Activated gamma-delta T cell treated with anti-CD3 and anti-CD28 coated beads, Interleukin-2, amount 50 U/mL, for 16 hours (primary cell): Measurements from ENCODE around the gene FIG4.
"Not testable (repeated sequence)": the region's sequence is repeated elsewhere in the genome, so short reads cannot be mapped to it uniquely, and the experiment has no call there.

Experiments used
- DNase-seq: peaks from one replicate; pipeline ENCODE4 v3.0.0-alpha.2; 2020; ENCODE audit warnings: low read depth

Gene FIG4

GRCh38 chr6:109702791-109703190, 11.7 kb downstream of the FIG4 start:
- DNase-seq = no peak

GRCh38 chr6:109705258-109705657, 14.2 kb downstream of the FIG4 start:
- DNase-seq = peak; percentile 58

DNA sequence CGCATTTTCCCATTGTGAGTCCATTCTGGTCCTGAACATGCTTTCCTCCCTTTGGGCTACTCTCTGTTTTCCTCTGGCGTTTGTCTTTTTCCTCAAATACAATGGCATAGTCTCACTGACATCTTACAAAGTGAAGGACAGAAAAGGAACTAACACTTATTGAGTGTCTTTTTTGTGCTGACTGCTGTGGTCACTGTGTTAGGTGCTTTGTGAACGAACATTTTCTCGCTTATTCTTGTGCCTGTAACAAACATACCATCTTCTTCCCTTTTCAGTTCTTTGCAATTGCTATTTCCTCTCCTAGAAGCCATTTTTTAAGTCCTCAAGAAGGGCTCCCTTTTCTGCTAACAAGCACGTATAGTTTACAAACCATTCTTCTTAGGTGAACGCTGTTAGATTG, 15.4 kb downstream of the FIG4 start:
- no peak for DNase-seq

GRCh38 chr6:109708099-109708498, 17.0 kb downstream of the FIG4 start:
- DNase-seq = not testable (repeated sequence)

DNA sequence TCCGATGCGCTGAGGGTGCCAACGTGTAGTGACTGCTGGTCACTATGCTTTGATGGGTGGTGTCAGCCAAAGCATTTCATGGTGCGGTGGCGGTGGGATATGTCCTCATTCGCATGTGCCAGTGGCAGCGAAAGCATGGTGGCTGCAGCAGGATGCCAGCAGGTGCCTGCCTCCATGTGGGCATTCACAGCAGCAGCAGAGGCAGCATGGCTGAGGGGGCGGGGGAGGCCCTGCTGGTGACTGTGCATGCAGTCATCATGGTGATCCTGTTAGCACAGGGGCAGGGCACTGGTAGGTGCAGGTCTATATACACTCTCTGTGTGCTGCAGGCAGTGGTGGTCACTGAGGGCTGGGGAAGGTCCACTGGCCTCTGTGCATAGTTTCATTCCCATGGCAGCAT, 22.0 kb downstream of the FIG4 start:
- DNase-seq = no peak

GRCh38 chr6:109714166-109714565, 23.1 kb downstream of the FIG4 start:
- no peak for DNase-seq

DNA sequence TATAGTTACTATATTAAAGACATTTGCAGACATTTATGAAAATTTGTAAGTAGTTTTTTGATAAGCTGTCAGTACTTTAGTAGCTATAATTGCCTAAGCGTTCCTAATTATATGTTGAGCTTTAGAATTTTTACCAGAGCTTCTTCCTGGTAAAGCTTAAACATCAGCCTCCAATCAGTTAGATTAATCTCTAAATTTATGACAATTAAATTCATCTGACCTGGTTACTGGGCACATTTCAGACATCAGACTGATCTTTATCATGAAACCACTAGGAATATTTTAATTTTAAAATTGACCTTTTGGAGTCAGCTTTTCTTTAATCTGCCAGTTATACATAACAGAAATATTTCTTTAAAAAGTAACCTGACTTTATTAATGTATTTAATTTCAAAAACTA, 23.5 kb downstream of the FIG4 start:
- DNase-seq = no peak

DNA sequence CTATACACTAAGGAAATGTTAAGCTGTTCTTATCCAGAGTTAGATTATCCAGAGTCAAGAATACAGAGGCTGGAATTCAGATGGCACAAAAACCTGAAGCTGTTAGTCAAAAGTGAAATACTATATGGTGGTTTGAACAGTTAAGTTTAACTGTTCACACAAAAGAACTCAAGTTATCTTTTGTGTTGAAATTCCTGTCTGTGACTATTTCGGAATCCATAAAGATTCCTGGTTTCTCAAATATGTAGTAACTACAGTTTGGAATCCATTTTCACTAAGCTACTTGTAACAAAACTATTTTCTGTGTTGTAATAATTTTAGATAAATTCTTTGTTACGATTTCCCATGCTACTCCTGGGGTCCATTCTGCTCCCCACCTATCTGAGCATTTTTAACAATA, 24.5 kb downstream of the FIG4 start:
- DNase-seq = no peak

DNA sequence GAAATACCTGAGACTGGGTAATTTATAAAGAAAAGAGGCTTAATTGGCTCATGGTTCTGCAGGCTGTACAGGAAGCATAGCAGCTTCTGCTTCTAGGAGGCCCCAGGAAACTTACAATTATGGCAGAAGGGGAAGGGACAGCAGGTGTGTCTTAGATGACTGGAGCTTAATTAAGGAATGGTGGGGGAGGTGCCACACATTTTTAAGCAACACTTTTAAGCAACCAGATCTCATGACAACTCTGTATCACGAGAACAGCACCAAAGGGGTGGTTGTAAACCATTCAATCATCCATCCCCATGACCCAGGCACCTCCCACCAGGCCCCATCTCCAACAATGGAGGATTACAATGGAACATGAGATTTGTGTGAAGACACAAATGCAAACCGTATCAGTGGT, 26.9 kb downstream of the FIG4 start:
- no peak for DNase-seq

- DNase-seq = no peak
Measured at GRCh38 chr6:109718991-109719390, 27.9 kb downstream of the FIG4 start.

GRCh38 chr6:109720311-109720710, 29.2 kb downstream of the FIG4 start:
- DNase-seq = no peak

DNA sequence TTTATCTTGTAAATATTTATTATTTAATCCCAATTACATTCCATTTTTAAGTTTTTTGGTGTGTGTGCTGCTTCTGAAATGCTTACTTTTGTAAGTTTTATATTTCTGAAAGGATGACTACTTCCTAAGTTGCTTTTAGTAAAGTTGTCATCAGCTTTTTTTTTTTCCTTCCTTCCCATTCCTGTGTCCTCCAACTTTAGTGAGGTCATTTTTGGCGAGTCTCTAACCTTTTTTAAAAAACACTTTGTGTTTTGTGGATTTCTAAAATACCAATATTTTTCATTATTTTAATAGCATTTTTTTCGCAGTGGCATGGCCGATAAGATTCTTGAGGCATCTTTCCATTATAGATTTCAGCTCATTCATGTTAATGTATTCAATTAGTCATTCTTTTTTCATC, 30.9 kb downstream of the FIG4 start:
- no peak for DNase-seq

GRCh38 chr6:109722564-109723254, 31.6 kb downstream of the FIG4 start:
- no peak for DNase-seq

GRCh38 chr6:109725250-109725649, 34.2 kb downstream of the FIG4 start:
- not testable (repeated sequence) for DNase-seq

DNA sequence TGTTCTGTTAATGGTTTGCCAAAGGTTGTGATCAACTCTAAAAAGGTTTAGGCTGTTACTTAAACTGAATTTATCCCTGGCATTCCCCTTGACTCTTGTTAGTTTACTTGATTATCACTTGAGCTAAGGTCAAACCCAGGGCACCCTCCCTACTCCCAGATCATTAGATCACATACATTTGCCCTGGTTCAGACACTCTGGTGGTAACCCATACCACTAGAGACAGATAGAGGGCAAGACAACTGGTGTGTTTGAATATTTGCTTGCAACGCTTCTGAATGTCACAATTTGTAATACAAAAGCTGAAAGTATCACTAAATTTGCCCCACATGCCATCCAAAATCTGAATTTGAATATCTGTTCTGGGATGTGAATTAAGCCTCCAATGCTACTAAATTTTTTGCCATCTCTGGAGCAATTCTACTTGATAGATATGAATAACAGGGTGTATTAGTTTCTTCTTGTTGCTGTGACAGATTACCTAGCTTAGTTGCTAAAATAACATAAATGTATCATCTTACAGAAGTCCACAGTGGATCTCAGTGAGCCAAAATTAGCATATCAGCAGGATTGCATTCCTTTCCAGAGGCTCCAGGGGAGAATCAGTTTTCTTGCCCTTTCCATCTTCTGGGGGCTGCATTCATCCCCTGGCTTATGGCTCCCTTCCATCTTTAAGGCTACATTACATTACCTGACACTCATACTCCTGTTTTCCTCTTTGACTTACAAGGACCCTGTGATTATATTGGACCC, 45.4 kb downstream of the FIG4 start:
- DNase-seq = no peak

- DNase-seq = no peak
Measured at GRCh38 chr6:109738255-109738654, 47.2 kb downstream of the FIG4 start.

DNA sequence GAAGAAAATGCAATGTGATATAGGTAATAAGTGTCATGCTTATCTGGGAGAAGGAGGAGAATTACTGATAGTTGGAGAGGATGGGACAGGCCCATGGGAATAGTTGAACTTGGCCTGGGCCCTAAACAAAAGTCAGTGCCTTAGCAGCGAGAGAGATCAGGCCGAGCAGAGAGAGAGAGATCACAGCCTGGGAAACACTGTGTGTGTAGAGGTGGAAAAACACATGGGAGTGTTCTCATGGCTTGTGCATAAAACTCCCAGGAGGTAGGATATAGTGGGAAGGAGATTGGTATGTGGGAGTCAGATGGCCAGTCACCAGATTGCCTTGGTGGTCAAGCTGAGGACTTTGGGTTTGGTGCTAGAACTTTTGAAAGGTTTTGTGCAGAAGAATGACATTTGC, 47.6 kb downstream of the FIG4 start:
- no peak for DNase-seq

DNA sequence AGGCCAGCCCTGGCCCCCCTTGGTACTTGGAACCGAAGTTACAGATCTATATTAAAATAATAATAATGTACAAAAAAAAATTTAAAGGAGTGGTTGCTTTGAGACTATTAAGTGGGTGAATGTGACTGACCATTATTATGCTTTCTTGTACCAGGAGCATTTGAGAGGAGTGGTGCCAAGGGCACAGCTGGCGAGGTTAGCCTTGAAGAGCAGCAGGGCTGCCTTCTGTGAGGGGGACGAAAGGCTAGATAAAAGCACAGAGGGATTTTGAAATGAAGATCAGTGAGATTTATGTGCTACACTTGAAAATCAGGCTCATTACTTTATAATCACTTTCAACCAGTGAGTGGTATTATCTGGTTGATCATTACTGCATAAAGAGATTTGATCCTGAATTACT, 48.6 kb downstream of the FIG4 start:
- no peak for DNase-seq

GRCh38 chr6:109740787-109741186, 49.7 kb downstream of the FIG4 start:
- no peak for DNase-seq

- no peak for DNase-seq
Measured at GRCh38 chr6:109743739-109744138, 52.6 kb downstream of the FIG4 start.

DNA sequence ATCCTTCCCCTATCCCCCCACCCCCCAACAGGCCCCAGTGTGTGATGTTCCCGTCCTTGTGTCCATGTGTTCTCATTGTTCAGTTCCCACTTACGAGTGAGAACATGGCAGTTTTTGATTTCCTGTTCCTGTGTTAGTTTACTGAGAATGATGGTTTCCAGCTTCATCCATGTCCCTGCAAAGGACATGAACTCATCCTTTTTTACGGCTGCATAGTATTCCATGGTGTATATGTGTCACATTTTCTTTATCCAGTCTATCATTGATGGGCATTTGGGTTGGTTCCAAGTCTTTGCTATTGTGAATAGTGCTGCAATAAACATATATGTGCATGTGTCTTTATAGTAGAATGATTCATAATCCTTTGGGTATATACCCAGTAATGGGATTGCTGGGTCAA, 53.7 kb downstream of the FIG4 start:
- DNase-seq = not testable (repeated sequence)

DNA sequence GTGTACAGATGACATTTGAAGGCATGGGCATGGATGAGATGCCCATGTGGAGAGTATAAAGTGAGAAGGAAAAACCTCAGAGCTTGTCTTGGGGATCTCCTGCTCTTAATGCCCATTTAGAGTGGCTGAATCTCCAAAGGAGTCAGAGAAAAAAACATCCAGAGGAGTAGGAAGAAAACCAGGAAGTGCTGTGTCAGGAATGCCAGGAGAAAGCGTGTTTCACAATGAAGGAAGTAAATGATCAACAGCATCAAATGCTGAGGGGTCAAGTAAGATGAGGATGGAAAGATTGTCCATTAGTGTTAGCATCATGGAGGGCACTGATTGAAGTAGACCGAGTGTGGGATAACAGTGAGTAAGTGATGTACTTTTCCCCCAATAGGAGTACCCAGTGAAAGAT, 56.1 kb downstream of the FIG4 start:
- no peak for DNase-seq

DNA sequence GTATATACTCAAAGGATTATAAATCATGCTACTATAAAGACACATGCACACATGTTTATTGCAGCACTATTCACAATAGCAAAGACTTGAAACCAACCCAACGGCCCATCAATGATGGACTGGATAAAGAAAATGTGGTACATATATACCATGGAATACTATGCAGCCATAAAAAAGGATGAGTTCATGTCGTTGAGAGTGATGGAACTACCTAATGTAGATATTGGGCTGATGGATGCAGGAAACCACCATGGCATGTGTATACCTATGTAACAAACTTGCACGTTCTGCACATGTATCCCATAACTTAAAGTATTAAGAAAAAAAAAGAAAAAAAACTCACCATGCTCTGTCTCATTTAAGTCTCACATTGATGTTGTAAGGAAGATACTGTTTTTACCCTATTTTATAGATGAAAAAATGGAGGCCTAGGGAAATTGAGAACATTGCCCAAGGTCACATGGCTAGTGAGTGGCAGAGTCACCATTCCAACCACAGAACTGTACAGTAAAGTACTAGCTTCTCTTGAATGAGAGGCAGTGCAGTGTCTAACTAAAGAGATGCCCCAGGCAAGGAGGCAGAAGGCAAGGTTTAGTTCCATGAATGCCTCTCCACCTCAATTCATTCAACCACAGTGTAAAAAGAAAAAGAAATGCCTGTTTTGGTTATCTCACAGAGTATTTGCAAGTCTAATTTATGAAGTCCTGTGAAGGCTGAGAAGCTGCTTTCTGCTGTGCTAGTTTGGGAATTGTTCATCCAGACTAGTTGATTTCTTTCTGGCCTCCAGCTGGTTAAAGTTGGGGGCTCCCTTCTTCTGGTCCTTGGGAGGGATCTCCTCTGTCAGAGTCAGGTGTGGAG, 68.2 kb downstream of the FIG4 start:
- no peak for DNase-seq
